ENCODE measurements around the gene CHMP2B. TPM values are rescaled to one million over a fixed set of nuclear protein-coding genes. Genes with fewer than 3 reads are reported as not detected.

CHMP2B gene
- total RNA-seq, 1 donor from 2014 or later: 38.9 TPM

GRCh38 chr3:87269723-87270122, 42.6 kb downstream of the CHMP2B start:
- H3K27ac Mint-ChIP-seq (ENCODE audit: unreplicated experiment): no peak overlapping the region
- Histone ChIP-seq H4K20me1 (ENCODE audit: insufficient read depth, low read length) (no peaks in the 10 kb centered on the region), H3K4me1 (ENCODE audit: insufficient read depth, low read length) (no peaks in the 10 kb centered on the region), H3K4me3 (ENCODE audit: insufficient read depth, low read depth, low read length) (no peak overlapping the region), H3K27ac (ENCODE audit: low read depth, low read length) (no peak overlapping the region), H2AFZ (ENCODE audit: low read depth, low read length) (no peak overlapping the region), H3K4me2 (ENCODE audit: low read length) (no peak overlapping the region), H3K36me3 (ENCODE audit: insufficient read depth, low read length) (no peaks in the 10 kb centered on the region), H3K27me3 (ENCODE audit: insufficient read depth, low read length) (no peaks in the 10 kb centered on the region), H3K79me2 (ENCODE audit: insufficient read depth, low read length) (no peaks in the 10 kb centered on the region), H3K9me3 (ENCODE audit: insufficient read depth, low read depth, low read length) (no peaks in the 10 kb centered on the region), H3K9ac (ENCODE audit: low read length) (no peak overlapping the region)
- no peak for TF ChIP-seq EZH2 (IDR thresholded peaks at IDR 0.05; ENCODE audit: insufficient read depth, low read length)
- no peaks in the 10 kb centered on the region for H3K27me3 Mint-ChIP-seq (ENCODE audit: low read depth, unreplicated experiment)
- H3K4me1 Mint-ChIP-seq (ENCODE audit: low read depth, unreplicated experiment): peaks cover 8% of the 10 kb centered on the region
- H3K4me3 Mint-ChIP-seq (ENCODE audit: unreplicated experiment): no peak overlapping the region
- H3K9me3 Mint-ChIP-seq (ENCODE audit: unreplicated experiment): no peaks in the 10 kb centered on the region
- FAIRE-seq (no peak), DNase-seq (ENCODE audit: low read depth) (no peak)
- no peaks in the 10 kb centered on the region for H3K36me3 Mint-ChIP-seq (ENCODE audit: low read depth, unreplicated experiment)

GRCh38 chr3:87270908-87271700, 44.0 kb downstream of the CHMP2B start:
- Mint-ChIP-seq H3K36me3 (ENCODE audit: low read depth, unreplicated experiment) (no peaks in the 10 kb centered on the region), H3K4me3 (ENCODE audit: unreplicated experiment) (no peak overlapping the region), H3K27ac (ENCODE audit: unreplicated experiment) (no peak overlapping the region), H3K4me1 (ENCODE audit: low read depth, unreplicated experiment) (peaks cover 8% of the 10 kb centered on the region), H3K27me3 (ENCODE audit: low read depth, unreplicated experiment) (no peaks in the 10 kb centered on the region), H3K9me3 (ENCODE audit: unreplicated experiment) (no peaks in the 10 kb centered on the region)
- H4K20me1 ChIP-seq (ENCODE audit: insufficient read depth, low read length): no peaks in the 10 kb centered on the region
- TF ChIP-seq CTCF (IDR thresholded peaks at IDR 0.05; ENCODE audit: insufficient read depth, low read depth, low read length) (no peak), EZH2 (IDR thresholded peaks at IDR 0.05; ENCODE audit: insufficient read depth, low read length) (no peak)
- no peaks in the 10 kb centered on the region for H3K27me3 ChIP-seq (ENCODE audit: insufficient read depth, low read length)
- no peak overlapping the region for H3K4me2 ChIP-seq (ENCODE audit: low read length)
- no peaks in the 10 kb centered on the region for H3K4me1 ChIP-seq (ENCODE audit: insufficient read depth, low read length)
- no peaks in the 10 kb centered on the region for H3K36me3 ChIP-seq (ENCODE audit: insufficient read depth, low read length)
- no peaks in the 10 kb centered on the region for H3K79me2 ChIP-seq (ENCODE audit: insufficient read depth, low read length)
- H3K9ac ChIP-seq (ENCODE audit: low read length): no peak overlapping the region
- H3K4me3 ChIP-seq (ENCODE audit: insufficient read depth, low read depth, low read length): no peak overlapping the region
- H3K27ac ChIP-seq (ENCODE audit: low read depth, low read length): no peak overlapping the region
- H2AFZ ChIP-seq (ENCODE audit: low read depth, low read length): no peak overlapping the region
- FAIRE-seq (no peak), DNase-seq (ENCODE audit: low read depth) (no peak)
- H3K9me3 ChIP-seq (ENCODE audit: insufficient read depth, low read depth, low read length): no peaks in the 10 kb centered on the region

GRCh38 chr3:87272718-87273341, 45.7 kb downstream of the CHMP2B start:
- peaks cover 8% of the 10 kb centered on the region for H3K4me1 Mint-ChIP-seq (ENCODE audit: low read depth, unreplicated experiment)
- no peak overlapping the region for H3K27ac Mint-ChIP-seq (ENCODE audit: unreplicated experiment)
- no peaks in the 10 kb centered on the region for H3K9me3 Mint-ChIP-seq (ENCODE audit: unreplicated experiment)
- Histone ChIP-seq H2AFZ (ENCODE audit: low read depth, low read length) (no peak overlapping the region), H3K36me3 (ENCODE audit: insufficient read depth, low read length) (no peaks in the 10 kb centered on the region), H3K27me3 (ENCODE audit: insufficient read depth, low read length) (no peaks in the 10 kb centered on the region), H3K4me1 (ENCODE audit: insufficient read depth, low read length) (no peaks in the 10 kb centered on the region), H3K79me2 (ENCODE audit: insufficient read depth, low read length) (no peaks in the 10 kb centered on the region), H3K27ac (ENCODE audit: low read depth, low read length) (no peak overlapping the region), H3K4me3 (ENCODE audit: insufficient read depth, low read depth, low read length) (no peak overlapping the region), H3K4me2 (ENCODE audit: low read length) (no peak overlapping the region), H3K9ac (ENCODE audit: low read length) (no peak overlapping the region), H4K20me1 (ENCODE audit: insufficient read depth, low read length) (no peaks in the 10 kb centered on the region), H3K9me3 (ENCODE audit: insufficient read depth, low read depth, low read length) (no peaks in the 10 kb centered on the region)
- no peak for TF ChIP-seq EZH2 (IDR thresholded peaks at IDR 0.05; ENCODE audit: insufficient read depth, low read length)
- TF ChIP-seq CTCF (IDR thresholded peaks at IDR 0.05; ENCODE audit: insufficient read depth, low read depth, low read length): no peak
- H3K4me3 Mint-ChIP-seq (ENCODE audit: unreplicated experiment): no peak overlapping the region
- FAIRE-seq (no peak), DNase-seq (ENCODE audit: low read depth) (no peak)
- no peaks in the 10 kb centered on the region for H3K36me3 Mint-ChIP-seq (ENCODE audit: low read depth, unreplicated experiment)
- H3K27me3 Mint-ChIP-seq (ENCODE audit: low read depth, unreplicated experiment): no peaks in the 10 kb centered on the region
